ENCODE measurements around the gene REEP2. TPM values are rescaled to one million over a fixed set of nuclear protein-coding genes. Genes with fewer than 3 reads are reported as not detected.

Gene REEP2
- polyA plus RNA-seq, 1 experiment, result 24.7 TPM

DNA sequence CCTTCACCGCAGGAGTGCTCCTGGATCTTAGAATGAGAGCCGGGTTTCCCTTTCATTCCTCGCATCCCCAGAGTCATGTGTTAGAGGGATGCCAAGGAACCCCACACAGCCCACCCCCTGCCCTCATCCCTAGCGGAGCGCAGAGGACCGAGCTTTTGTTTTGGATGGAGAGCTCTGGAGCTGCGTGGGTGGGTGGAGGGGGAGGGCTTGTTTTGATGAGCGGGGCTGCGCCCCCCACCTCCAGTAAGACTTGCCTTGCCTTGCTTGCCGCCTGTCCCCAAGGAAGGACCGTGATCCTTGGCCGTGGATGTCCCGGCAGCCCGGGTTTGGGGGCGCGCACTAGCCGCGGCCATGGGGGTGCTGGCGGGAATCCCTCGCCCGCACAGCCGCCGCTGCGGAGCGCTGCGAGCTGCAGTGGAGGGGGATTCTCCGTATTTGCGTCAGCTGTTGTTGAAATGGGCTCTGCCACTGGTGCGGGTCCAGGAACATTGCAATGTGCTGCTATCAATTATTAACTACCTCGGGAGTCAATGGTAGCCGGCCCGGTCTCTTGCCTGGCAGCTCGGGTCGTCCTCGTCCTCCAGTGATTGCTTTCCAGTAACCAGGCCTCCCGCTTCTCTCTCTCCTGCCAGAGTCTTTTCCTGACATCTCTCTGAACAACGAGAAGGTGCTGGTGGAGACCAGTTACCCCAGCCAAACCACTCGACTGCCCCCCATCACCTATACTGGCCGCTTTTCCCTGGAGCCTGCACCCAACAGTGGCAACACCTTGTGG lies 27.5 kb downstream of the REEP2 start:
- Histone ChIP-seq H3K9me3 (ENCODE audit: control insufficient read depth, insufficient read depth, low read length) (peaks cover 8% of the 10 kb centered on the region; the same call in 1 of the 2 replicates), H3K27ac (ENCODE audit: low read depth, low read length) (no peak overlapping the region), H3K27me3 (ENCODE audit: control insufficient read depth, insufficient read depth, low read length) (no peaks in the 10 kb centered on the region), H3K4me3 (ENCODE audit: low read depth, low read length) (peak overlapping the region; percentile 94)
- peak; percentile 43 for DNase-seq (ENCODE audit: low read depth, low spot score)
- ChIA-PET POLR2A (interaction anchor here (0.6 to 2.9 kb wide), 11 partner anchors 7 to 827 kb away, joined by 3 to 26 read pairs (median 7); partner anchors contain the start of genes ETF1, HSPA9 and MATR3), CTCF (interaction anchor here (0.5 to 3.4 kb wide), 5 partner anchors 27 to 114 kb away, joined by 3 to 32 read pairs (median 6); partner anchors contain the start of gene KDM3B)
- TF ChIP-seq, protein P1, sequence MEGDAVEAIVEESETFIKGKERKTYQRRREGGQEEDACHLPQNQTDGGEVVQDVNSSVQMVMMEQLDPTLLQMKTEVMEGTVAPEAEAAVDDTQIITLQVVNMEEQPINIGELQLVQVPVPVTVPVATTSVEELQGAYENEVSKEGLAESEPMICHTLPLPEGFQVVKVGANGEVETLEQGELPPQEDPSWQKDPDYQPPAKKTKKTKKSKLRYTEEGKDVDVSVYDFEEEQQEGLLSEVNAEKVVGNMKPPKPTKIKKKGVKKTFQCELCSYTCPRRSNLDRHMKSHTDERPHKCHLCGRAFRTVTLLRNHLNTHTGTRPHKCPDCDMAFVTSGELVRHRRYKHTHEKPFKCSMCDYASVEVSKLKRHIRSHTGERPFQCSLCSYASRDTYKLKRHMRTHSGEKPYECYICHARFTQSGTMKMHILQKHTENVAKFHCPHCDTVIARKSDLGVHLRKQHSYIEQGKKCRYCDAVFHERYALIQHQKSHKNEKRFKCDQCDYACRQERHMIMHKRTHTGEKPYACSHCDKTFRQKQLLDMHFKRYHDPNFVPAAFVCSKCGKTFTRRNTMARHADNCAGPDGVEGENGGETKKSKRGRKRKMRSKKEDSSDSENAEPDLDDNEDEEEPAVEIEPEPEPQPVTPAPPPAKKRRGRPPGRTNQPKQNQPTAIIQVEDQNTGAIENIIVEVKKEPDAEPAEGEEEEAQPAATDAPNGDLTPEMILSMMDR (IDR thresholded peaks at IDR 0.05; ENCODE audit: low read depth, low read length), result no peak

DNA sequence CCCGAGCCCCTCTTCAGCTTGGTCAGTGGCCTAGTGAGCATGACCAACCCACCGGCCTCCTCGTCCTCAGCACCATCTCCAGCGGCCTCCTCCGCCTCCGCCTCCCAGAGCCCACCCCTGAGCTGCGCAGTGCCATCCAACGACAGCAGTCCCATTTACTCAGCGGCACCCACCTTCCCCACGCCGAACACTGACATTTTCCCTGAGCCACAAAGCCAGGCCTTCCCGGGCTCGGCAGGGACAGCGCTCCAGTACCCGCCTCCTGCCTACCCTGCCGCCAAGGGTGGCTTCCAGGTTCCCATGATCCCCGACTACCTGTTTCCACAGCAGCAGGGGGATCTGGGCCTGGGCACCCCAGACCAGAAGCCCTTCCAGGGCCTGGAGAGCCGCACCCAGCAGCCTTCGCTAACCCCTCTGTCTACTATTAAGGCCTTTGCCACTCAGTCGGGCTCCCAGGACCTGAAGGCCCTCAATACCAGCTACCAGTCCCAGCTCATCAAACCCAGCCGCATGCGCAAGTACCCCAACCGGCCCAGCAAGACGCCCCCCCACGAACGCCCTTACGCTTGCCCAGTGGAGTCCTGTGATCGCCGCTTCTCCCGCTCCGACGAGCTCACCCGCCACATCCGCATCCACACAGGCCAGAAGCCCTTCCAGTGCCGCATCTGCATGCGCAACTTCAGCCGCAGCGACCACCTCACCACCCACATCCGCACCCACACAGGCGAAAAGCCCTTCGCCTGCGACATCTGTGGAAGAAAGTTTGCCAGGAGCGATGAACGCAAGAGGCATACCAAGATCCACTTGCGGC lies 28.2 kb downstream of the REEP2 start:
- H3K4me3 ChIP-seq (ENCODE audit: low read depth, low read length), result peak overlapping the region; percentile 94
- DNase-seq (ENCODE audit: low read depth, low spot score), result peak; percentile 43
- TF ChIP-seq, protein P1 (IDR thresholded peaks at IDR 0.05; ENCODE audit: low read depth, low read length), result no peak
- no peak overlapping the region for H3K27ac ChIP-seq (ENCODE audit: low read depth, low read length)
- H3K9me3 ChIP-seq (ENCODE audit: control insufficient read depth, insufficient read depth, low read length), result peaks cover 8% of the 10 kb centered on the region; the same call in 1 of the 2 replicates
- CTCF ChIA-PET, result interaction anchor here (0.5 kb wide), 1 partner anchor 33 kb away, joined by 3 read pairs; no protein-coding TSS in a partner anchor
- no peaks in the 10 kb centered on the region for H3K27me3 ChIP-seq (ENCODE audit: control insufficient read depth, insufficient read depth, low read length)
- POLR2A ChIA-PET, result interaction anchor here (2.6 kb wide), 1 partner anchor 37 kb away, joined by 26 read pairs; no protein-coding TSS in a partner anchor

DNA sequence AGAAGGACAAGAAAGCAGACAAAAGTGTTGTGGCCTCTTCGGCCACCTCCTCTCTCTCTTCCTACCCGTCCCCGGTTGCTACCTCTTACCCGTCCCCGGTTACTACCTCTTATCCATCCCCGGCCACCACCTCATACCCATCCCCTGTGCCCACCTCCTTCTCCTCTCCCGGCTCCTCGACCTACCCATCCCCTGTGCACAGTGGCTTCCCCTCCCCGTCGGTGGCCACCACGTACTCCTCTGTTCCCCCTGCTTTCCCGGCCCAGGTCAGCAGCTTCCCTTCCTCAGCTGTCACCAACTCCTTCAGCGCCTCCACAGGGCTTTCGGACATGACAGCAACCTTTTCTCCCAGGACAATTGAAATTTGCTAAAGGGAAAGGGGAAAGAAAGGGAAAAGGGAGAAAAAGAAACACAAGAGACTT lies 28.9 kb downstream of the REEP2 start:
- ChIA-PET POLR2A (no interaction called here), CTCF (no interaction called here)
- Histone ChIP-seq H3K27ac (ENCODE audit: low read depth, low read length) (peak overlapping the region; percentile 21), H3K4me3 (ENCODE audit: low read depth, low read length) (peak overlapping the region; percentile 94), H3K27me3 (ENCODE audit: control insufficient read depth, insufficient read depth, low read length) (no peaks in the 10 kb centered on the region), H3K9me3 (ENCODE audit: control insufficient read depth, insufficient read depth, low read length) (peaks cover 8% of the 10 kb centered on the region; the same call in 1 of the 2 replicates)
- TF ChIP-seq, protein P1 (IDR thresholded peaks at IDR 0.05; ENCODE audit: low read depth, low read length), result no peak
- peak; percentile 18 for DNase-seq (ENCODE audit: low read depth, low spot score)

DNA sequence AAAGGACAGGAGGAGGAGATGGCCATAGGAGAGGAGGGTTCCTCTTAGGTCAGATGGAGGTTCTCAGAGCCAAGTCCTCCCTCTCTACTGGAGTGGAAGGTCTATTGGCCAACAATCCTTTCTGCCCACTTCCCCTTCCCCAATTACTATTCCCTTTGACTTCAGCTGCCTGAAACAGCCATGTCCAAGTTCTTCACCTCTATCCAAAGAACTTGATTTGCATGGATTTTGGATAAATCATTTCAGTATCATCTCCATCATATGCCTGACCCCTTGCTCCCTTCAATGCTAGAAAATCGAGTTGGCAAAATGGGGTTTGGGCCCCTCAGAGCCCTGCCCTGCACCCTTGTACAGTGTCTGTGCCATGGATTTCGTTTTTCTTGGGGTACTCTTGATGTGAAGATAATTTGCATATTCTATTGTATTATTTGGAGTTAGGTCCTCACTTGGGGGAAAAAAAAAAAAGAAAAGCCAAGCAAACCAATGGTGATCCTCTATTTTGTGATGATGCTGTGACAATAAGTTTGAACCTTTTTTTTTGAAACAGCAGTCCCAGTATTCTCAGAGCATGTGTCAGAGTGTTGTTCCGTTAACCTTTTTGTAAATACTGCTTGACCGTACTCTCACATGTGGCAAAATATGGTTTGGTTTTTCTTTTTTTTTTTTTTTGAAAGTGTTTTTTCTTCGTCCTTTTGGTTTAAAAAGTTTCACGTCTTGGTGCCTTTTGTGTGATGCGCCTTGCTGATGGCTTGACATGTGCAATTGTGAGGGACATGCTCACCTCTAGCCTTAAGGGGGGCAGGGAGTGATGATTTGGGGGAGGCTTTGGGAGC lies 29.5 kb downstream of the REEP2 start:
- TF ChIP-seq, protein P1 (IDR thresholded peaks at IDR 0.05; ENCODE audit: low read depth, low read length), result no peak
- Histone ChIP-seq H3K4me3 (ENCODE audit: low read depth, low read length) (peak overlapping the region; percentile 94), H3K27me3 (ENCODE audit: control insufficient read depth, insufficient read depth, low read length) (no peaks in the 10 kb centered on the region), H3K27ac (ENCODE audit: low read depth, low read length) (no peak overlapping the region), H3K9me3 (ENCODE audit: control insufficient read depth, insufficient read depth, low read length) (peaks cover 8% of the 10 kb centered on the region; the same call in 1 of the 2 replicates)
- peak; percentile 41 for DNase-seq (ENCODE audit: low read depth, low spot score)
- ChIA-PET CTCF (no interaction called here), POLR2A (no interaction called here)

Data from AG04450 (cell line).